A549 (cell line): ENCODE results near the gene CPLANE1. TPM values are rescaled to one million over a fixed set of nuclear protein-coding genes. Genes with fewer than 3 reads are reported as not detected.

Experiments used
- ATAC-seq, 2 experiments: fragments of 200-7000 bp in 1 of 2; fragments of >200 bp in 1 of 2; cut with Nextera tagmentation in 1 of 2; cut with Tn5 transposase in 1 of 2; 3 replicates each; pipeline versions ENCODE4 v1.8.0 to v1.9.1; 2018 to 2020; ENCODE audit warnings: mild to moderate bottlenecking in 1 of 2, moderate library complexity in 1 of 2
- CTCF ChIA-PET: fragments of 300-600 bp; sonication (Branson Sonifier 250); formaldehyde crosslinking; extraction: SDS; loops from one replicate; lab custom pipeline; 2021; ENCODE audit warnings: antibody characterized with exemption, inconsistent platforms; lab: Yijun Ruan, JAX
- POLR2A ChIA-PET: fragments of 350-600 bp; formaldehyde crosslinking; extraction: SDS; loops from one replicate; lab custom pipeline; 2021; ENCODE audit warnings: antibody characterized with exemption, inconsistent platforms; lab: Yijun Ruan, JAX
- DNase-seq, 2 experiments: peaks; one replicate each; pipeline versions ENCODE4 v3.0.0 to v3.0.0-alpha.2; 2011 to 2016; ENCODE audit warnings: low read depth in 1 of 2, low spot score in 1 of 2
- FAIRE-seq: peaks from 2 replicates; lab custom pipeline; 2011; peaks lifted over from hg19 to GRCh38; lab: Jason Lieb, UNC
- H3K27ac ChIP-seq, 2 experiments: fragments of >200 bp; sonication (Bioruptor Twin); formaldehyde crosslinking; 3 replicates each; pipeline ENCODE4 v1.5.1; 2016 to 2017
- H3K4me1 ChIP-seq: fragments of >200 bp; sonication (Bioruptor Twin); formaldehyde crosslinking; 3 replicates; pipeline ENCODE4 v1.6.1; 2016
- H3K4me2 ChIP-seq: fragments of >200 bp; sonication (Bioruptor Twin); formaldehyde crosslinking; 3 replicates; pipeline ENCODE4 v1.6.1; 2016
- H3K4me3 ChIP-seq: fragments of >200 bp; sonication (Bioruptor Twin); formaldehyde crosslinking; 3 replicates; pipeline ENCODE4 v1.5.1; 2016
- H3K9me3 ChIP-seq: fragments of >200 bp; sonication (Bioruptor Twin); formaldehyde crosslinking; 3 replicates; pipeline ENCODE4 v1.6.1; 2016
- BHLHE40 ChIP-seq: IDR thresholded peaks from 2 replicates; pipeline ENCODE4 v1.6.1; 2012; ENCODE audit warnings: low read depth, low read length, inconsistent platforms
- CBX2 ChIP-seq: fragments of 200-600 bp; sonication (generic); IDR thresholded peaks from 2 replicates; pipeline ENCODE4 v1.6.1; 2016; ENCODE audit warnings: low read depth, mild to moderate bottlenecking, borderline replicate concordance
- CBX8 ChIP-seq: fragments of 200-600 bp; sonication (generic); IDR thresholded peaks from 2 replicates; pipeline ENCODE4 v1.6.1; 2016
- CEBPB ChIP-seq, 2 experiments: fragments of >200 bp in 1 of 2; sonication (Bioruptor Twin) in 1 of 2; formaldehyde crosslinking in 1 of 2; IDR thresholded peaks; 2 replicates each; pipeline ENCODE4 v1.6.1; 2012 to 2016
- ESRRA ChIP-seq: fragments of 150-350 bp; IDR thresholded peaks from 2 replicates; pipeline ENCODE4 v1.6.1; 2014; ENCODE audit warnings: mild to moderate bottlenecking, low read length, borderline replicate concordance
- FOXS1 ChIP-seq: fragments of 250-450 bp; sonication (Bioruptor Pico); IDR thresholded peaks from 2 replicates; pipeline ENCODE4 v1.5.0; 2020; ENCODE audit warnings: mild to moderate bottlenecking, moderate library complexity
- HOXA7 ChIP-seq: fragments of 250-450 bp; sonication (Bioruptor Pico); IDR thresholded peaks from 2 replicates; pipeline ENCODE4 v1.5.0; 2020; ENCODE audit warnings: mild to moderate bottlenecking, moderate library complexity
- JUNB ChIP-seq: fragments of >200 bp; sonication (Bioruptor Twin); formaldehyde crosslinking; IDR thresholded peaks from 2 replicates; pipeline ENCODE4 v1.6.1; 2016
- MAZ ChIP-seq: fragments of 150-350 bp; IDR thresholded peaks from 2 replicates; pipeline ENCODE4 v1.6.1; 2014; ENCODE audit warnings: antibody characterized with exemption, low read depth, low read length, borderline replicate concordance
- MYC ChIP-seq: IDR thresholded peaks from 2 replicates; pipeline ENCODE4 v1.6.1; 2012; ENCODE audit warnings: mild to moderate bottlenecking, inconsistent platforms, low read length, improper control_type of control experiment, borderline replicate concordance
- POLR2AphosphoS2 ChIP-seq: conservative IDR thresholded peaks from 2 replicates; pipeline ENCODE4 v1.6.1; 2012; ENCODE audit warnings: low read length, improper control_type of control experiment, inconsistent platforms
- RFX5 ChIP-seq: fragments of 450-650 bp; IDR thresholded peaks from 2 replicates; pipeline ENCODE4 v1.7.1; 2014; ENCODE audit warnings: antibody characterized with exemption, mild to moderate bottlenecking, moderate library complexity
- RNF2 ChIP-seq: fragments of 200-600 bp; sonication (generic); IDR thresholded peaks from 2 replicates; pipeline ENCODE4 v1.6.1; 2016; ENCODE audit warnings: low read depth, mild to moderate bottlenecking, antibody characterized with exemption, moderate library complexity, borderline replicate concordance
- SREBF2 ChIP-seq: fragments of 450-650 bp; IDR thresholded peaks from 2 replicates; pipeline ENCODE4 v1.6.1; 2014; ENCODE audit warnings: mild to moderate bottlenecking, moderate library complexity
- TFCP2L1 ChIP-seq: fragments of 250-450 bp; sonication (Bioruptor Pico); IDR thresholded peaks from 2 replicates; pipeline ENCODE4 v1.5.0; 2021; ENCODE audit warnings: mild to moderate bottlenecking
- ZC3H11A ChIP-seq: fragments of 450-650 bp; IDR thresholded peaks from 2 replicates; pipeline ENCODE4 v1.6.1; 2014; ENCODE audit warnings: antibody characterized with exemption, mild to moderate bottlenecking
- ZNF302 ChIP-seq: fragments of 250-450 bp; sonication (Bioruptor Pico); IDR thresholded peaks from 2 replicates; pipeline ENCODE4 v1.9.0; 2021; ENCODE audit warnings: inconsistent platforms, mild to moderate bottlenecking, moderate library complexity
- WGBS: methylation state at CpG from one replicate; pipeline ENCODE4 v1.1.6; 2017; ENCODE audit errors: missing lambda C conversion rate; 5-methylcytosine and 5-hydroxymethylcytosine counted together
- polyA plus RNA-seq, 4 experiments: library from polyadenylated mRNA; depleted of rRNA in 3 of 4; stranded (reverse); fragments of >200 nt; fragmentation: RNase III in 1 of 4; extraction: RNeasy Plus Mini Kit Qiagen cat#74134 plus additional on column Dnase treatment in 1 of 4; gene quantifications; 2 replicates in 3 of 4; 3 replicates in 1 of 4; pipeline ENCODE4 v1.2.3, GENCODE V29; 2011 to 2017
- TF ChIP-seq, protein P1 (sequence below): fragments of 200-600 bp; sonication (generic); IDR thresholded peaks from 2 replicates; pipeline ENCODE4 v1.6.1; 2016; ENCODE audit warnings: antibody characterized with exemption, mild to moderate bottlenecking, moderate library complexity
- TF ChIP-seq, protein P2 (sequence below): fragments of >200 bp; sonication (Bioruptor Twin); formaldehyde crosslinking; IDR thresholded peaks from 3 replicates; pipeline ENCODE4 v1.5.1; 2016
- TF ChIP-seq, protein P3 (sequence below): fragments of >200 bp; sonication (Bioruptor Twin); formaldehyde crosslinking; IDR thresholded peaks from 3 replicates; pipeline ENCODE4 v1.6.1; 2016
- TF ChIP-seq, protein P4 (sequence below): fragments of >200 bp; sonication (Bioruptor Twin); formaldehyde crosslinking; IDR thresholded peaks from 2 replicates; pipeline ENCODE4 v1.6.1; 2016

Gene CPLANE1
- polyA plus RNA-seq, 2 of the 4 experiments (the other 2 are of a cell fraction): 5.5 to 15.7 TPM

DNA sequence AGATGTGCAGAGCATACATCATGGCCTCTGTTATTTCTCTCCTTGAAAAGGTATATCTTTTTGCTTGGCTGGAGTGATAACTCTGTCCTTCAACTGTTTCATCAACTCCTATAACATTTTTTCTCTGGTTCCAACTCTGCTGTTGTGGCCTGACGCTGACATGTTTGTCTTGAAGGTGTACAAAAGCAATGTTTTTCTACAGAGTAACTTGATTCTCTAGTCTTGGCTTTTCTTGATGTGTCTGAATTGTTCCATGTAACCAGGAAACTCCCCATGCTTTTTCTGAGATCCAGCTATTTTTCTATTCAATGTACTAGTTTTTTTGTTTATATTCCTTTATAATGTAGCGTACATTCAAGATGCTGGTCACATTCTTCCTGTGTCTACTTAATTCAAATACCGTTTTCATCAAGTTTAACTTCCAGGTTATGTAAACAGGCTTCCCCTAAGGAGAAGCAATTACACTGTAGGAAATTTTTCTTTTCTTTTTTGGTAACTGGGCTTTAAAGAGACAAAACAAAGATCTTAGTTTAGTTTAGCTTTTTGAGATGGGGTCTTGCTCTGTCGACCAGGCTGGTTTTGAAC, 6.7 kb upstream of the CPLANE1 start (continued):
- TF ChIP-seq, protein P1, sequence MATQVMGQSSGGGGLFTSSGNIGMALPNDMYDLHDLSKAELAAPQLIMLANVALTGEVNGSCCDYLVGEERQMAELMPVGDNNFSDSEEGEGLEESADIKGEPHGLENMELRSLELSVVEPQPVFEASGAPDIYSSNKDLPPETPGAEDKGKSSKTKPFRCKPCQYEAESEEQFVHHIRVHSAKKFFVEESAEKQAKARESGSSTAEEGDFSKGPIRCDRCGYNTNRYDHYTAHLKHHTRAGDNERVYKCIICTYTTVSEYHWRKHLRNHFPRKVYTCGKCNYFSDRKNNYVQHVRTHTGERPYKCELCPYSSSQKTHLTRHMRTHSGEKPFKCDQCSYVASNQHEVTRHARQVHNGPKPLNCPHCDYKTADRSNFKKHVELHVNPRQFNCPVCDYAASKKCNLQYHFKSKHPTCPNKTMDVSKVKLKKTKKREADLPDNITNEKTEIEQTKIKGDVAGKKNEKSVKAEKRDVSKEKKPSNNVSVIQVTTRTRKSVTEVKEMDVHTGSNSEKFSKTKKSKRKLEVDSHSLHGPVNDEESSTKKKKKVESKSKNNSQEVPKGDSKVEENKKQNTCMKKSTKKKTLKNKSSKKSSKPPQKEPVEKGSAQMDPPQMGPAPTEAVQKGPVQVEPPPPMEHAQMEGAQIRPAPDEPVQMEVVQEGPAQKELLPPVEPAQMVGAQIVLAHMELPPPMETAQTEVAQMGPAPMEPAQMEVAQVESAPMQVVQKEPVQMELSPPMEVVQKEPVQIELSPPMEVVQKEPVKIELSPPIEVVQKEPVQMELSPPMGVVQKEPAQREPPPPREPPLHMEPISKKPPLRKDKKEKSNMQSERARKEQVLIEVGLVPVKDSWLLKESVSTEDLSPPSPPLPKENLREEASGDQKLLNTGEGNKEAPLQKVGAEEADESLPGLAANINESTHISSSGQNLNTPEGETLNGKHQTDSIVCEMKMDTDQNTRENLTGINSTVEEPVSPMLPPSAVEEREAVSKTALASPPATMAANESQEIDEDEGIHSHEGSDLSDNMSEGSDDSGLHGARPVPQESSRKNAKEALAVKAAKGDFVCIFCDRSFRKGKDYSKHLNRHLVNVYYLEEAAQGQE: no peak
- no peak for TF ChIP-seq POLR2AphosphoS2
- TF ChIP-seq CBX8: no peak
- no peak for TF ChIP-seq CEBPB (IDR thresholded peaks at IDR 0.05)
- no peak for TF ChIP-seq RNF2
- TF ChIP-seq MYC: no peak
- TF ChIP-seq RFX5: no peak
- TF ChIP-seq, protein P2, sequence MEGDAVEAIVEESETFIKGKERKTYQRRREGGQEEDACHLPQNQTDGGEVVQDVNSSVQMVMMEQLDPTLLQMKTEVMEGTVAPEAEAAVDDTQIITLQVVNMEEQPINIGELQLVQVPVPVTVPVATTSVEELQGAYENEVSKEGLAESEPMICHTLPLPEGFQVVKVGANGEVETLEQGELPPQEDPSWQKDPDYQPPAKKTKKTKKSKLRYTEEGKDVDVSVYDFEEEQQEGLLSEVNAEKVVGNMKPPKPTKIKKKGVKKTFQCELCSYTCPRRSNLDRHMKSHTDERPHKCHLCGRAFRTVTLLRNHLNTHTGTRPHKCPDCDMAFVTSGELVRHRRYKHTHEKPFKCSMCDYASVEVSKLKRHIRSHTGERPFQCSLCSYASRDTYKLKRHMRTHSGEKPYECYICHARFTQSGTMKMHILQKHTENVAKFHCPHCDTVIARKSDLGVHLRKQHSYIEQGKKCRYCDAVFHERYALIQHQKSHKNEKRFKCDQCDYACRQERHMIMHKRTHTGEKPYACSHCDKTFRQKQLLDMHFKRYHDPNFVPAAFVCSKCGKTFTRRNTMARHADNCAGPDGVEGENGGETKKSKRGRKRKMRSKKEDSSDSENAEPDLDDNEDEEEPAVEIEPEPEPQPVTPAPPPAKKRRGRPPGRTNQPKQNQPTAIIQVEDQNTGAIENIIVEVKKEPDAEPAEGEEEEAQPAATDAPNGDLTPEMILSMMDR: no peak
- TF ChIP-seq ZNF302 (CRISPR knock-in tag): no peak
- no peak for TF ChIP-seq JUNB
- TF ChIP-seq CBX2: no peak
- TF ChIP-seq ZC3H11A: no peak
- TF ChIP-seq, protein P3, sequence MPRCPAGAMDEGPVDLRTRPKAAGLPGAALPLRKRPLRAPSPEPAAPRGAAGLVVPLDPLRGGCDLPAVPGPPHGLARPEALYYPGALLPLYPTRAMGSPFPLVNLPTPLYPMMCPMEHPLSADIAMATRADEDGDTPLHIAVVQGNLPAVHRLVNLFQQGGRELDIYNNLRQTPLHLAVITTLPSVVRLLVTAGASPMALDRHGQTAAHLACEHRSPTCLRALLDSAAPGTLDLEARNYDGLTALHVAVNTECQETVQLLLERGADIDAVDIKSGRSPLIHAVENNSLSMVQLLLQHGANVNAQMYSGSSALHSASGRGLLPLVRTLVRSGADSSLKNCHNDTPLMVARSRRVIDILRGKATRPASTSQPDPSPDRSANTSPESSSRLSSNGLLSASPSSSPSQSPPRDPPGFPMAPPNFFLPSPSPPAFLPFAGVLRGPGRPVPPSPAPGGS: no peak
- TF ChIP-seq, all 56 proteins: peak for 0

DNA sequence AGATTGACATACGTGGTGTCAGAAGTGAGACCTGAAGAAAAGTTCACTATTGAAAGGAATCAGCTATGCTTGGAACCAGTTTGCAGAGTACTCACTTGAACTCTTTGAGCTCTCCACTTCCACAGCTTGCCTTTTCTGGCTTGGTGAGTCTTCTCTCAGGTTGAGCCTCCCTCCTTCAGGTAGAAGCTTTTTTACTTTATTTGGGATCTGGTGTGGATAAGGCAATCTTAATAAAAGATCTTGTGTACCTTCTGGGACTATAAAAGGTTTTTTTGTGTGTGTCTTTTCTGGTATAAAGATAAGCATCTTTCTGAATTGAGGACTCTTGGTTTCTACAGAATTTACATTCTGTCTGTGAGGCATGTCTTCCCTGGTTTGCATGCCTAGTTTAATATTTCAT, 5.4 kb upstream of the CPLANE1 start:
- H3K9me3 ChIP-seq: no peaks in the 10 kb centered on the region
- H3K27ac ChIP-seq: no peak overlapping the region
- TF ChIP-seq MAZ (no peak), ZNF302 (CRISPR knock-in tag) (no peak), RFX5 (no peak), POLR2AphosphoS2 (no peak), TFCP2L1 (CRISPR knock-in tag) (no peak), BHLHE40 (no peak), ESRRA (no peak), HOXA7 (CRISPR knock-in tag) (no peak), FOXS1 (no peak), SREBF2 (no peak)
- TF ChIP-seq, protein P4, sequence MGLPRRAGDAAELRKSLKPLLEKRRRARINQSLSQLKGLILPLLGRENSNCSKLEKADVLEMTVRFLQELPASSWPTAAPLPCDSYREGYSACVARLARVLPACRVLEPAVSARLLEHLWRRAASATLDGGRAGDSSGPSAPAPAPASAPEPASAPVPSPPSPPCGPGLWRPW: no peak
- ATAC-seq: no peak
- ChIA-PET CTCF (no interaction called here), POLR2A (no interaction called here)
- no peak overlapping the region for H3K4me3 ChIP-seq
- no peak for FAIRE-seq
- DNase-seq: no peak
- 92% methylated on average over 1 of the region's 1 CpG for WGBS
- H3K4me1 ChIP-seq: 0 out of 3 replicates have a peak, but pooled peaks cover 4% of the 10 kb centered on the region
- H3K4me2 ChIP-seq: no peak overlapping the region
